ENCODE results near the gene MACROD1. TPM values are rescaled to one million over a fixed set of nuclear protein-coding genes. Genes with fewer than 3 reads are reported as not detected.

MACROD1 gene
- total RNA-seq, 1 donor from 2014 or later = 26.5 TPM

- Histone ChIP-seq H3K36me3 (no peaks in the 10 kb centered on the region), H3K4me3 (peak overlapping the region; percentile 27 to 60), H3K27ac (no peak overlapping the region), H3K4me1 (peaks cover 0 to 6% of the 10 kb centered on the region in 2 donors), H3K9me3 (no peaks in the 10 kb centered on the region), H3K27me3 (no peaks in the 10 kb centered on the region)
- no peak for TF ChIP-seq CTCF (IDR thresholded peaks at IDR 0.05)
- DNase-seq (ENCODE audit: low spot score in 2 of 2) = no peak
- intact Hi-C loops (cut with DNase I) = no loop called here
Observed at GRCh38 chr11:64060263-64060860, 105.6 kb downstream of the MACROD1 start.

- DNase-seq (ENCODE audit: low spot score in 2 of 2) = no peak
- TF ChIP-seq CTCF (IDR thresholded peaks at IDR 0.05) = no peak
Observed at GRCh38 chr11:64059339-64060140, 106.4 kb downstream of the MACROD1 start.

GRCh38 chr11:64058494-64058893 is 107.4 kb downstream of the MACROD1 start:
- intact Hi-C loops (cut with DNase I) = no loop called here
- Histone ChIP-seq H3K4me1 (peaks cover 0 to 6% of the 10 kb centered on the region in 2 donors), H3K36me3 (no peaks in the 10 kb centered on the region), H3K27ac (no peak overlapping the region), H3K9me3 (no peaks in the 10 kb centered on the region), H3K4me3 (no peak overlapping the region), H3K27me3 (no peaks in the 10 kb centered on the region)
- no peak for DNase-seq (ENCODE audit: low spot score in 2 of 2)
- no peak for TF ChIP-seq CTCF (IDR thresholded peaks at IDR 0.05)

More at GRCh38 chr11:64059339-64060140, 106.4 kb downstream of the MACROD1 start:
- no peaks in the 10 kb centered on the region for H3K9me3 ChIP-seq
- intact Hi-C loops (cut with DNase I) = no loop called here
- peaks cover 0 to 6% of the 10 kb centered on the region in 2 donors for H3K4me1 ChIP-seq
- no peak overlapping the region for H3K27ac ChIP-seq
- H3K4me3 ChIP-seq = no peak overlapping the region
- H3K27me3 ChIP-seq = no peaks in the 10 kb centered on the region
- H3K36me3 ChIP-seq = no peaks in the 10 kb centered on the region

- H3K4me1 ChIP-seq = peaks cover 0 to 6% of the 10 kb centered on the region in 2 donors
Observed at GRCh38 chr11:64057890-64058289, 108.0 kb downstream of the MACROD1 start.

GRCh38 chr11:64056861-64057260 is 109.1 kb downstream of the MACROD1 start:
- Histone ChIP-seq H3K27me3 (no peaks in the 10 kb centered on the region), H3K4me3 (no peak overlapping the region), H3K27ac (no peak overlapping the region), H3K4me1 (peaks cover 0 to 6% of the 10 kb centered on the region in 2 donors), H3K36me3 (no peaks in the 10 kb centered on the region), H3K9me3 (no peaks in the 10 kb centered on the region)
- no peak for DNase-seq (ENCODE audit: low spot score in 2 of 2)
- intact Hi-C loops (cut with DNase I) = no loop called here
- no peak for TF ChIP-seq CTCF (IDR thresholded peaks at IDR 0.05)

More at GRCh38 chr11:64057890-64058289, 108.0 kb downstream of the MACROD1 start:
- H3K9me3 ChIP-seq = no peaks in the 10 kb centered on the region
- no peaks in the 10 kb centered on the region for H3K36me3 ChIP-seq
- no peak overlapping the region for H3K4me3 ChIP-seq
- H3K27ac ChIP-seq = no peak overlapping the region
- no peak for DNase-seq (ENCODE audit: low spot score in 2 of 2)
- TF ChIP-seq CTCF (IDR thresholded peaks at IDR 0.05) = no peak
- H3K27me3 ChIP-seq = no peaks in the 10 kb centered on the region
- intact Hi-C loops (cut with DNase I) = no loop called here

Measured in ascending aorta (tissue), 2 donors.